HG03103 (cell line): ENCODE results near the gene ADTRP.

Experiments used
- ATAC-seq: cut with Tn5 transposase; IDR thresholded peaks from one replicate; pipeline ENCODE4 v1.9.1; 2021; ENCODE audit warnings: low read depth; ENCODE audit not compliant: unreplicated experiment

Gene ADTRP

GRCh38 chr6:11668455-11668854 lies 110.1 kb downstream of the ADTRP start:
- no peak for ATAC-seq

DNA sequence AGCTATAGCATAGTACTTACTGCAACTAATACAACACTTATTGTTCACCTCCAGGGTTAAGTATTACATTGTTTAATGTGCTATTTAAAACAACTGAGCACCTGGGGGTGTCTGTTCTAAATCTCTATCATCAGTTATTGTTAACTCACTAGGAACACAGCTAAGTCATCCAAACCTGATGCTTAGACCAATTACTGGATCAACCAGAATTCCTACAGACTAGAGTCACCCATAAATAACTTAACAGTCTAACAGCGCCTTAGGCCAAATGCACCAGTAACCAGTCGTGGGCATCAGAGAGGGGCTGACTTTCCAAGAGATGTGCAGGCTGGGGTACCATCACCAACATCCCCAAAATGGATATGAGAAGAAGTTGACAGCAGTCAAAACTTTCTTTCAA lies 110.7 kb downstream of the ADTRP start:
- no peak for ATAC-seq

DNA sequence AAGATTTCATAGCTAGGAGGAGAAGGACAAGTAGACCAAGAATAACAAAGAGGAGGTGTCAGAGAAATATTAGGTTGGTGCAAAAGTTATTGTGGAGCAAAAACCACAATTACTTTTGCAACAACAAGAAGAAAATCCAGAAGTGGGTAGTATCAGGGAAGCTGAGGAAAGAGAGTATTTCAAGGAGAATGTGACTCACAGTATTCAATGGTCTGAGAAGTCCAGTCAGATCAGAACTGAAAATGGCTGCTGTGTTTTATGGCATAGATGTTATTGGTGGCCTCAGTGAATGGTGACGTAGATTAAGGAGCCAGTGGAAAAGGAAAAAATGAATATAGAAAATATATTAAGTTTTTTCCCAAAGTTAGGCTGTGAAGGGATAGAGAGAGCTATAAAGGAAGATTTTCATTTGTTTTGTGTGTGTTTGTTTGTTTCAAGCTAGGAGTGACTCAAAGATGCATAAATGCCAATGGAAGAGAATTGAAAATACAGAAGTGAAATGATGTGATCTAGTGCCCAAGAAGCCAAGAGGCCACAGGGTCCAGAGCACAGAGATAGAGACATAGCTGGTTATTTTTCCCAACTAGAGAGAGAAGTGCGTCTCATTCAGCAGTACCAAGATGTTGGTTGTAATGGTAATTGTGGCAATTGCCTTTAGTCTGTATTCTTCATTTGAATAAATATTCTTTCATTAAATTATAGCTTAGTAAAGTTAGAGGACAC lies 112.8 kb downstream of the ADTRP start:
- no peak for ATAC-seq
